Mammary epithelial cell (primary cell): ENCODE results near the gene DESI2.

Experiments used
- CTCF ChIP-seq, 2 donors: IDR thresholded peaks in 1 of 2; conservative IDR thresholded peaks in 1 of 2; 2 replicates each; pipeline ENCODE4 v1.5.1; 2011 to 2012; ENCODE audit warnings: inconsistent platforms in 2 of 2, low read length in 2 of 2, mild to moderate bottlenecking in 2 of 2, control low read depth in 1 of 2, low read depth in 1 of 2; ENCODE audit not compliant: insufficient read depth in 1 of 2; ENCODE audit errors: extremely low read depth in 1 of 2
- EZH2 ChIP-seq: IDR thresholded peaks from 2 replicates; pipeline ENCODE4 v1.6.1; 2012; ENCODE audit warnings: low read length, inconsistent platforms, borderline replicate concordance

DNA sequence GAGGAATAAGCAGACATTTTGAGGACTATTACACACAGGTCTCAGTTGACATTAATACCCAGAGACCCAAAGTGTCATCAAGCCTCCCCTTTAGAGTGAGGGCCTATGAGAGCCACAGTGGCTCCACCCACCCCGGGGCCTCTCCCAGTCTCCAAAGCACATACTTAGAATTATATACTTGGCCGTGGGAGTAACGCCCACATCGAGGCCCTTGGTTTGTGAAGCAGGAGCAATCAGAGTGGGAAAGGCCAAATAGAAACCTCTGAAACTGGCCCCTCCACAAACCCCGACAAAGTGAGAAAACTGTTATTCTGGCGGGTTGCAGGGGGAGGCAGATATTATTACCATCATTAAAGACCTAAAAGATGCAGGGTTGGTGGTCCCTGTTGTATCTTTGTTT lies 7.0 kb upstream of the DESI2 start:
- no peak for TF ChIP-seq CTCF (conservative IDR thresholded peaks at IDR 0.05 in 1 of 2, IDR thresholded peaks at IDR 0.05 in 1 of 2; ENCODE audit: extremely low read depth in 1 of 2, insufficient read depth in 1 of 2, low read depth in 1 of 2, low read length in 2 of 2)
- TF ChIP-seq EZH2, result no peak
